ENCODE data around the gene GABRG3. TPM values are rescaled to one million over a fixed set of nuclear protein-coding genes. Genes with fewer than 3 reads are reported as not detected.

Gene GABRG3
- total RNA-seq, 1 experiment from 2014 or later: not detected

GRCh38 chr15:27538325-27538724, 567.3 kb downstream of the GABRG3 start:
- H3K27me3 ChIP-seq (ENCODE audit: insufficient read depth, low read length): no peaks in the 10 kb centered on the region
- no peaks in the 10 kb centered on the region for H3K79me2 ChIP-seq (ENCODE audit: insufficient read depth, low read length)
- ATAC-seq: no peak
- H2AFZ ChIP-seq (ENCODE audit: low read depth, low read length, poor library complexity, severe bottlenecking): no peak overlapping the region
- no peaks in the 10 kb centered on the region for H3K36me3 ChIP-seq (ENCODE audit: control insufficient read depth in 1 of 2, insufficient read depth in 2 of 2, low read length in 2 of 2)
- no peak overlapping the region for H3K4me3 ChIP-seq (replicated peaks in 1 of 2; ENCODE audit: low read depth in 1 of 2, low read length in 2 of 2)
- H3K9me2 ChIP-seq (ENCODE audit: insufficient read depth): no peaks in the 10 kb centered on the region
- TF ChIP-seq EZH2phosphoT487 (IDR thresholded peaks at IDR 0.05; ENCODE audit: borderline replicate concordance) (no peak), ELF1 (IDR thresholded peaks at IDR 0.05; ENCODE audit: borderline replicate concordance, low read depth) (no peak), EZH2 (IDR thresholded peaks at IDR 0.05) (no peak), ZFX (IDR thresholded peaks at IDR 0.05) (no peak), ATF3 (IDR thresholded peaks at IDR 0.05) (no peak), FOSL1 (IDR thresholded peaks at IDR 0.05; ENCODE audit: low read depth) (no peak), ZNF274 (IDR thresholded peaks at IDR 0.05; ENCODE audit: low read depth, low read length) (no peak), ZBTB33 (IDR thresholded peaks at IDR 0.05; ENCODE audit: extremely low read depth, insufficient replicate concordance, low read length) (no peak), SIN3A (IDR thresholded peaks at IDR 0.05; ENCODE audit: low read depth) (no peak), CEBPB (IDR thresholded peaks at IDR 0.05; ENCODE audit: low read depth) (no peak)
- ChIA-PET RAD21 (ENCODE audit: low non-redundant PET in 1 of 2, low total read pairs in 2 of 2, uncharacterized antibody in 2 of 2, unreplicated experiment in 2 of 2) (no interaction called here), CTCF (no interaction called here), POLR2A (no interaction called here)
- H4K20me1 ChIP-seq (ENCODE audit: insufficient read depth): no peaks in the 10 kb centered on the region
- H3K9me3 ChIP-seq (ENCODE audit: control insufficient read depth in 1 of 2, insufficient read depth in 1 of 2, low read depth in 1 of 2, low read length in 2 of 2): peaks cover 3 to 36% of the 10 kb centered on the region in 2 experiments; a peak in 2 of 4 replicates
- no peak for DNase-seq (ENCODE audit: low read depth, low spot score)
- H3K4me2 ChIP-seq (ENCODE audit: low read length): no peak overlapping the region
- no TSS peak for BruUV-seq (replicated peaks)
- no peaks in the 10 kb centered on the region for H3K4me1 ChIP-seq (ENCODE audit: control insufficient read depth in 1 of 2, insufficient read depth in 2 of 2, low read length in 2 of 2)
- intact Hi-C loops (cut with micrococcal nuclease): no loop called here
- H3K27ac ChIP-seq (ENCODE audit: low read depth, low read length): no peak overlapping the region
- no peak overlapping the region for H3K9ac ChIP-seq (ENCODE audit: low read length)

Data from HCT116 (cell line).